ENCODE measurements around the gene CNTNAP2.

DNA sequence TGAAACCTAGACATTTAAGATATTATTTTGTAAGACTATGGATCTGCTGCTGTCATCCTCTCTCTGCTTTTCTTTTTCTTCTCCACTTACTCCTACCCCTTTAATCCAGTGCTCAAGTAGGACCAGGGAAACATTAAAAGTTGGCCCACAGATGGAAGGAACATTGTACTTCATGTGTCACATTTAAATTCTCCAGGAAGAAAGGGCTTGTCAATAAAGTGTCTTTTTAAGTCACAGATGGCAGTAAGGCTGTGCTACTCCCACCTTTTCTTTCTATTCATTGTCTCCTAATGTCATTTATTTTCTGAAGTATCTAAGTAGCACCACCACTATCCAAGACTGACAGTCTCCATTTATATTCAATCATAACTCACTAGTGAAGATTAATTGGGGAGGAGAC is 1736.2 kb downstream of the CNTNAP2 start:
- TF ChIP-seq, protein P1, sequence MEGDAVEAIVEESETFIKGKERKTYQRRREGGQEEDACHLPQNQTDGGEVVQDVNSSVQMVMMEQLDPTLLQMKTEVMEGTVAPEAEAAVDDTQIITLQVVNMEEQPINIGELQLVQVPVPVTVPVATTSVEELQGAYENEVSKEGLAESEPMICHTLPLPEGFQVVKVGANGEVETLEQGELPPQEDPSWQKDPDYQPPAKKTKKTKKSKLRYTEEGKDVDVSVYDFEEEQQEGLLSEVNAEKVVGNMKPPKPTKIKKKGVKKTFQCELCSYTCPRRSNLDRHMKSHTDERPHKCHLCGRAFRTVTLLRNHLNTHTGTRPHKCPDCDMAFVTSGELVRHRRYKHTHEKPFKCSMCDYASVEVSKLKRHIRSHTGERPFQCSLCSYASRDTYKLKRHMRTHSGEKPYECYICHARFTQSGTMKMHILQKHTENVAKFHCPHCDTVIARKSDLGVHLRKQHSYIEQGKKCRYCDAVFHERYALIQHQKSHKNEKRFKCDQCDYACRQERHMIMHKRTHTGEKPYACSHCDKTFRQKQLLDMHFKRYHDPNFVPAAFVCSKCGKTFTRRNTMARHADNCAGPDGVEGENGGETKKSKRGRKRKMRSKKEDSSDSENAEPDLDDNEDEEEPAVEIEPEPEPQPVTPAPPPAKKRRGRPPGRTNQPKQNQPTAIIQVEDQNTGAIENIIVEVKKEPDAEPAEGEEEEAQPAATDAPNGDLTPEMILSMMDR (IDR thresholded peaks at IDR 0.05; ENCODE audit: low read depth, low read length, missing input control) = no peak
- TF ChIP-seq, protein P2, sequence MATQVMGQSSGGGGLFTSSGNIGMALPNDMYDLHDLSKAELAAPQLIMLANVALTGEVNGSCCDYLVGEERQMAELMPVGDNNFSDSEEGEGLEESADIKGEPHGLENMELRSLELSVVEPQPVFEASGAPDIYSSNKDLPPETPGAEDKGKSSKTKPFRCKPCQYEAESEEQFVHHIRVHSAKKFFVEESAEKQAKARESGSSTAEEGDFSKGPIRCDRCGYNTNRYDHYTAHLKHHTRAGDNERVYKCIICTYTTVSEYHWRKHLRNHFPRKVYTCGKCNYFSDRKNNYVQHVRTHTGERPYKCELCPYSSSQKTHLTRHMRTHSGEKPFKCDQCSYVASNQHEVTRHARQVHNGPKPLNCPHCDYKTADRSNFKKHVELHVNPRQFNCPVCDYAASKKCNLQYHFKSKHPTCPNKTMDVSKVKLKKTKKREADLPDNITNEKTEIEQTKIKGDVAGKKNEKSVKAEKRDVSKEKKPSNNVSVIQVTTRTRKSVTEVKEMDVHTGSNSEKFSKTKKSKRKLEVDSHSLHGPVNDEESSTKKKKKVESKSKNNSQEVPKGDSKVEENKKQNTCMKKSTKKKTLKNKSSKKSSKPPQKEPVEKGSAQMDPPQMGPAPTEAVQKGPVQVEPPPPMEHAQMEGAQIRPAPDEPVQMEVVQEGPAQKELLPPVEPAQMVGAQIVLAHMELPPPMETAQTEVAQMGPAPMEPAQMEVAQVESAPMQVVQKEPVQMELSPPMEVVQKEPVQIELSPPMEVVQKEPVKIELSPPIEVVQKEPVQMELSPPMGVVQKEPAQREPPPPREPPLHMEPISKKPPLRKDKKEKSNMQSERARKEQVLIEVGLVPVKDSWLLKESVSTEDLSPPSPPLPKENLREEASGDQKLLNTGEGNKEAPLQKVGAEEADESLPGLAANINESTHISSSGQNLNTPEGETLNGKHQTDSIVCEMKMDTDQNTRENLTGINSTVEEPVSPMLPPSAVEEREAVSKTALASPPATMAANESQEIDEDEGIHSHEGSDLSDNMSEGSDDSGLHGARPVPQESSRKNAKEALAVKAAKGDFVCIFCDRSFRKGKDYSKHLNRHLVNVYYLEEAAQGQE (IDR thresholded peaks at IDR 0.05) = no peak
- no peak for TF ChIP-seq SP1 (IDR thresholded peaks at IDR 0.05)
